Mucosa of descending colon (tissue), 3 donors: ENCODE results near the gene EPAS1. TPM values are rescaled to one million over a fixed set of nuclear protein-coding genes. Genes with fewer than 3 reads are reported as not detected.

Source experiments
- ATAC-seq: fragments of 200-7000 bp; cut with Tn5 transposase; one replicate; pipeline ENCODE4 v1.9.1; 2020; ENCODE audit warnings: mild to moderate bottlenecking, moderate library complexity
- DNase-seq, 3 donors: peaks; one replicate each; pipeline ENCODE4 v3.0.0-alpha.2; 2020
- H3K36me3 ChIP-seq: fragments of 200-600 bp; one replicate; pipeline ENCODE4 v1.8.0; 2021; ENCODE audit warnings: low read depth, mild to moderate bottlenecking
- H3K4me1 ChIP-seq: fragments of 200-600 bp; one replicate; pipeline ENCODE4 v1.8.0; 2021; ENCODE audit warnings: low read depth, mild to moderate bottlenecking
- H3K4me3 ChIP-seq: fragments of 200-600 bp; one replicate; pipeline ENCODE4 v1.8.0; 2021; ENCODE audit warnings: mild to moderate bottlenecking
- H3K9me3 ChIP-seq: fragments of 200-600 bp; one replicate; pipeline ENCODE4 v1.8.0; 2021; ENCODE audit warnings: mild to moderate bottlenecking
- intact Hi-C, 2 donors: fragments of 100-400 bp; cut with DNase I in 1 of 2; cut with micrococcal nuclease in 1 of 2; formaldehyde crosslinking; loops; one replicate each; pipeline versions ENCODE4 v1.11.0 to v1.11.1; 2022; cut with DNase I, micrococcal nuclease
- total RNA-seq, 3 donors: library from RNA; stranded (reverse); fragmentation: NEBNext Ultra II Directional in 2 of 3; extraction: Animal tissue kit (Norgen Biotek cat#: 25700) in 2 of 3; gene quantifications; one replicate each; pipeline versions ENCODE4 v1.2.1 to v1.2.4, GENCODE V29; 2021 to 2023
- TF ChIP-seq, protein P1 (sequence below): fragments of 200-600 bp; IDR thresholded peaks from one replicate; pipeline ENCODE4 v1.8.0; 2022; ENCODE audit warnings: antibody characterized with exemption, mild to moderate bottlenecking
- donor health status: DM: no; HTN: no; CAD: no; lungs with moderate emphysema.
- donor health status: DM: no; HTN: no; CAD: no.
- donor health status: DM: no; HTN: yes; CAD: no.

EPAS1 gene
- total RNA-seq, 3 donors from 2014 or later: 126 to 251 (median 150) TPM

DNA sequence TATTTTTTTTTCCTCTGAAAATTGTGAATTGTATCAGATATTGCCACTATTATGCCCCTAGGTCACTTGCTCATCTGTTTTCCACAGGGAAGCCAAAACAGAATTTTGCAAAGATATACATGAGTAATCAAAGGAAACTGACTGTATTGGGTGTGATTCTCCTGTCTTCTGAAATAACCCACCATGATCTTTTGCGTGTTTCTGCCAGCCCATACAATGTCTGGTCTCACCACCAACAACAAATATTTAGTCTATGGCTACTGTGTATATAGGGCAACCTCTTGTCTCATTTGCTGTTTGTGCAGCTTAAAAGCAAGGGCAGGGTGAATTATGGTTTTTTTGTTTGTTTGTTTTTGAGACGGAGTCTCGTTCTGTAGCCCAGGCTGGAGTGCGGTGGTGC is 26.5 kb downstream of the EPAS1 start:
- TF ChIP-seq, protein P1, sequence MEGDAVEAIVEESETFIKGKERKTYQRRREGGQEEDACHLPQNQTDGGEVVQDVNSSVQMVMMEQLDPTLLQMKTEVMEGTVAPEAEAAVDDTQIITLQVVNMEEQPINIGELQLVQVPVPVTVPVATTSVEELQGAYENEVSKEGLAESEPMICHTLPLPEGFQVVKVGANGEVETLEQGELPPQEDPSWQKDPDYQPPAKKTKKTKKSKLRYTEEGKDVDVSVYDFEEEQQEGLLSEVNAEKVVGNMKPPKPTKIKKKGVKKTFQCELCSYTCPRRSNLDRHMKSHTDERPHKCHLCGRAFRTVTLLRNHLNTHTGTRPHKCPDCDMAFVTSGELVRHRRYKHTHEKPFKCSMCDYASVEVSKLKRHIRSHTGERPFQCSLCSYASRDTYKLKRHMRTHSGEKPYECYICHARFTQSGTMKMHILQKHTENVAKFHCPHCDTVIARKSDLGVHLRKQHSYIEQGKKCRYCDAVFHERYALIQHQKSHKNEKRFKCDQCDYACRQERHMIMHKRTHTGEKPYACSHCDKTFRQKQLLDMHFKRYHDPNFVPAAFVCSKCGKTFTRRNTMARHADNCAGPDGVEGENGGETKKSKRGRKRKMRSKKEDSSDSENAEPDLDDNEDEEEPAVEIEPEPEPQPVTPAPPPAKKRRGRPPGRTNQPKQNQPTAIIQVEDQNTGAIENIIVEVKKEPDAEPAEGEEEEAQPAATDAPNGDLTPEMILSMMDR: no peak
- no peaks in the 10 kb centered on the region for H3K9me3 ChIP-seq
- no peak for DNase-seq
- intact Hi-C loops: no loop called here
- H3K4me3 ChIP-seq: no peak overlapping the region
- no peaks in the 10 kb centered on the region for H3K36me3 ChIP-seq
- peaks cover 20% of the 10 kb centered on the region for H3K4me1 ChIP-seq
- no peak for ATAC-seq

DNA sequence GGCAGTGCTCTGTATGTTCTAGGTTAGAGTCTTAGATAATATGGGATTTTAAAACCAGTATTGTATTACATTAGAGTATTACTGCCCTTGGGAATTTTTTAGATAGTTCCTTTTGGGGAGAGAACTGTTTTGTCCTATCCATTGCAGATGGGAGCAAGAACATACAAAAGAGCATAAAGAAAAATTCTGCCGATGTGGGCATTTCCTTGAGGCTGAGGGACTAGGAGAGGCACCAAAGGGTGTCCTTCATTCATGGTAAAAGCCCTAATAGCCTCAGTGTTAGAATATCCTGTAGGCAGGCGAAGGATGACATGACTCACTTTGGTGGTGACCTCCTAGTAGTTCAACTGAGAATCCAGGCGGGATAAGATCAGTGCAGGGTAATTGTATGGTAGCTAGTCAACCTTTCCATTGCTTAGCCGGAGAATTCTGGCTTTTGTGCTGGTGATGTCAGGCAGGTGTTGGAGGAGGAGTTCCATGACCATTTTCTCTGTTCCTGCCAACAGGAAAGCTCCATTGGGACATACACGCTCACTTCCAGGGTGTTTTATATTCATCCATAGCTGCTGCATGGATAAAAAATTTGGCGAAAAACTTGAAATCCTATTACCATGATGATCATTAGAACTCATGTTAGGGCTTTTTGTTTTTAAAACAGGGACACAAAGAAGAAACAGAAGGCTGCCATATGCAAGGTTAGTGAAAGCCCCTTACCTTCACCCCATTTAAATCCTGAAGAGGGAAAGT is 28.1 kb downstream of the EPAS1 start:
- intact Hi-C loops: no loop called here
- TF ChIP-seq, protein P1: no peak
- Histone ChIP-seq H3K9me3 (no peaks in the 10 kb centered on the region), H3K4me1 (peaks cover 19% of the 10 kb centered on the region), H3K36me3 (no peaks in the 10 kb centered on the region), H3K4me3 (no peak overlapping the region)
- ATAC-seq (peak; percentile 38), DNase-seq (no peak)

DNA sequence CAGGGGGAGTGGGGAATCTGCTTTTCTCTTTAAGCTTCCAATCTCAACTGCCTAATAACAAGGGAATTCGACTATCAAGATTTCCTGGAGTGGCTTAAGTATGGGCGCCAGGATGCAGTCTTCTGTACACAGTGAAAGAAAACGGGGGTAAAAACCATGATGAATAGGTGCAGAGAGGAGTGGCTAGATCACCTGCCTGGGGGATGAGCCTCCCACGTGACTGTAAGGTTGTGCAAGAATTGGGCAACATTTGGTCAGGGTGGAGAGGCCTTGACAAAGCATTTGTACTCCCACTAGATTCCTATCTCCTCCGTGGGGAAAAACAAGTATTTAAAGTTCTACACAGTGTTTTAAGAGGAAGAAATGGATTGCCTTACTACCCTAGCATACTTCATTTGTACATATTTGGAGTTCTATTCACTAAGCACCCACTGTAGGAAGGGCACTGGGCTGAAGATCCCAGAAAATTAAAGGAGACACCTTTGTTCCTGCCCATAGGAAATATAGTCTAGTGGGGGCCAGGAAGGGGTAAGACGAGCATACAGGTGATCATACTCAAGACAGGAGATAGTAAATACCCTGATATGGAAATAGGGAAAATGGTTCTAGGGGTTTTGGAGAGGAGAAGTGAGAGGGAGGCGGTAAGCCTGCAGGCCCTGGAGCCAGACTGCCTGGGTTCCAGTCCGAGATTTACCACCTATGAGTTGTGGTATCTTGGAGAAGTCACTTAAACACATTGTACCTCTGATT is 29.2 kb downstream of the EPAS1 start:
- Histone ChIP-seq H3K4me3 (no peak overlapping the region), H3K9me3 (no peaks in the 10 kb centered on the region), H3K4me1 (peaks cover 18% of the 10 kb centered on the region), H3K36me3 (no peaks in the 10 kb centered on the region)
- intact Hi-C loops: no loop called here
- DNase-seq: no peak
- TF ChIP-seq, protein P1: no peak
- peak; percentile 24 for ATAC-seq

DNA sequence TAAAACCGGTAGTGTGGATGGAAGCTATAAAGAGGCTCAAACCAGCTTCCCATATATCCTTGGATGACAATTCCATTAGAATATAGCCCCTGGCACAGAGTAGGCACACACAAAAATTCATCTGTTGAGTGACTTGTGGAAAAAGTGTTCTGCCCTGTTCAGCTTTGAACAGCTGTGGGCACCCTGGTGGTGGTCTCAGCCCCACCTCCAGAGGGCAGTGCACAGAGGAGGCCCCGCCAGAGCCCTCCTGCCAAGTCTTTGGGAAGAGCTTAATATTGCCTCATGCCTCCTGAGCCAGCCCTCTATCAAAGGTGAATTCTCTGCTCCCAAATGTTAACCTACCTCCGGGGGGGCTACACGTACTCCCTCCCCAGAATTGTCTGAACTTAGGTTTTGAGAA is 30.4 kb downstream of the EPAS1 start:
- TF ChIP-seq, protein P1: no peak
- ATAC-seq (no peak), DNase-seq (no peak)
- H3K4me1 ChIP-seq: peaks cover 26% of the 10 kb centered on the region
- intact Hi-C loops: no loop called here
- no peak overlapping the region for H3K4me3 ChIP-seq
- no peaks in the 10 kb centered on the region for H3K36me3 ChIP-seq
- no peaks in the 10 kb centered on the region for H3K9me3 ChIP-seq

DNA sequence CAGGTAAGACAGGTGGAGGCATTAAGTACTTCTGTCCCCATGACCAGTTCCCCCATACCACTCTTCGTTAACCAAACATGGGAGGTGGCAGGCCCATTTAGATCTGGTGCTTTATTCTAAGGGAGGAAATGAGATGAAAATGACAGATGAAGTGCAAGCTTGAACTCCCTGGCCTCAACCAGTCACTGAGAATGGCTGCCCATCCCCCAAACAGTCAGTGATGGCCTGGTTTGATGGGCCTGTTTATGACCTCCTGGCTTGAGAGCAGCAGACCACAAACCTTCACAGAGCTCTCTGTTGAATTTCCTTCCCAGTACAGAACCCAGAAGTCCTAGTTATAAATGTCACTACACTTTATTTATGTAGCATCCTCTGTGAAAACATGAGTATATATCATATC is 31.1 kb downstream of the EPAS1 start:
- TF ChIP-seq, protein P1: no peak
- intact Hi-C loops: no loop called here
- Histone ChIP-seq H3K4me1 (peaks cover 28% of the 10 kb centered on the region), H3K4me3 (no peak overlapping the region), H3K9me3 (no peaks in the 10 kb centered on the region), H3K36me3 (no peaks in the 10 kb centered on the region)
- no peak for DNase-seq
- no peak for ATAC-seq
